HTR-8/SVneo (cell line): Measurements from ENCODE around the gene THADA.

Source experiments
- DNase-seq: peaks from one replicate; pipeline ENCODE4 v3.0.0; 2011; ENCODE audit warnings: low spot score, mixed read lengths; ENCODE audit not compliant: insufficient read length
- FAIRE-seq: peaks from 2 replicates; lab custom pipeline; 2011; peaks lifted over from hg19 to GRCh38; lab: Jason Lieb, UNC

Gene THADA

GRCh38 chr2:43239981-43240765 is 355.7 kb downstream of the THADA start:
- DNase-seq (no peak), FAIRE-seq (no peak)

GRCh38 chr2:43238813-43239212 is 357.0 kb downstream of the THADA start:
- DNase-seq (no peak), FAIRE-seq (no peak)

- FAIRE-seq (no peak), DNase-seq (no peak)
These were observed 357.7 kb downstream of the THADA start for GRCh38 chr2:43238176-43238575.

GRCh38 chr2:43233218-43234212 is 362.3 kb downstream of the THADA start:
- no peak for DNase-seq

GRCh38 chr2:43230951-43231827 is 364.6 kb downstream of the THADA start:
- no peak for DNase-seq
- FAIRE-seq, result no peak

More at GRCh38 chr2:43233218-43234212, 362.3 kb downstream of the THADA start:
- no peak for FAIRE-seq

GRCh38 chr2:43230351-43230885 is 365.4 kb downstream of the THADA start:
- DNase-seq, result no peak
- FAIRE-seq, result no peak

GRCh38 chr2:43228756-43229659 is 366.8 kb downstream of the THADA start:
- DNase-seq, result no peak

GRCh38 chr2:43228321-43228751 is 367.5 kb downstream of the THADA start:
- DNase-seq (no peak), FAIRE-seq (no peak)

More at GRCh38 chr2:43228756-43229659, 366.8 kb downstream of the THADA start:
- no peak for FAIRE-seq

GRCh38 chr2:43227830-43228281 is 368.0 kb downstream of the THADA start:
- FAIRE-seq (no peak), DNase-seq (no peak)

GRCh38 chr2:43226955-43227829 is 368.6 kb downstream of the THADA start:
- FAIRE-seq, result no peak
- DNase-seq, result peak; percentile 84

GRCh38 chr2:43226558-43226954 is 369.3 kb downstream of the THADA start, which contains the start of gene ZFP36L2:
TSS of gene ZFP36L2 (minus strand) at chr2:43226606. CDS start at chr2:43226315, 291 bp downstream.
- FAIRE-seq (no peak), DNase-seq (peak; percentile 95)

GRCh38 chr2:43225788-43226557 is 369.9 kb downstream of the THADA start:
- peak; percentile 39 for DNase-seq
- no peak for FAIRE-seq

GRCh38 chr2:43225093-43225787 is 370.6 kb downstream of the THADA start:
- FAIRE-seq (no peak), DNase-seq (no peak)

GRCh38 chr2:43224571-43225092 is 371.2 kb downstream of the THADA start:
- FAIRE-seq, result no peak
- no peak for DNase-seq

- DNase-seq (peak; percentile 57), FAIRE-seq (no peak)
These were observed 371.7 kb downstream of the THADA start for GRCh38 chr2:43224131-43224570.

- DNase-seq (no peak), FAIRE-seq (no peak)
These were observed 372.3 kb downstream of the THADA start for GRCh38 chr2:43223521-43224001.
